COR-L47 (cell line): ENCODE data around the gene SPIRE1.
"Not testable (repeated sequence)": the region's sequence is repeated elsewhere in the genome, so short reads cannot be mapped to it uniquely, and the experiment has no call there.

ENCODE experiments used
- DNase-seq: peaks from one replicate; lab custom pipeline; 2025; lab: John Stamatoyannopoulos, UW

The SPIRE1 gene

DNA sequence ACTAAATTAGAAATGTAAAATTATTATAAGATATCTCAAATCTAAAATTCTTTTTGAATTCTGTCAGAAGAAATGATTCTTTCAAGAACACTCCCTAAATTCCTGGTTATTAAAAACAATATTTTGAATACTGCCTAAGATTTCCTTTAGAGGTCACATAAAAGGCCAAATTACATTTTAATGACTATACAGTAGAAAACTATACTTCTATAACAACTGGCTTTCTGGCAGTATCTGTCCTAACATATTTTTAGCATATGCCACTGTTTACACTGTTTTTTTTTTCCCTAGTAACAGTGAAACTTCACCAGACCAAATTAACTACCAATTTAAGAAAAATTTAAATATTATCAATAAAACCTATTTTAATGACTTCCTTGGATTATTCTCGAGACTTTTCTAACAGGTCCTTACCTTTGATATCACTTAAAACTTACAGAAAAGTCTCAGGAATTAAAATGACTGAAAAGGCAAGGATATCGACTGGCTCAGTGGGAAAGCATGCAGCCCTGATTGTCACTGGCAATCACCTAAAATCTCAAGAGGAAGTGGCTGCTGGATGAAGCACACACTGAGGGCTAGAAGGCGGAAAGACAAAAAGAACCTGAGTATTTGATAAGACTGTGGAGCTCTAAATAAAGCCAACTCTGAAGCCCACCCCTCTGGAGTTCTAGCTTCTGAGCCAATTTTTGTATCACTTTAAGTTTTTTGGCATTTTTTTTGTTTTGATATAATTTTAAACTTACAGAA is 59.6 kb downstream of the SPIRE1 start:
- no peak for DNase-seq

DNA sequence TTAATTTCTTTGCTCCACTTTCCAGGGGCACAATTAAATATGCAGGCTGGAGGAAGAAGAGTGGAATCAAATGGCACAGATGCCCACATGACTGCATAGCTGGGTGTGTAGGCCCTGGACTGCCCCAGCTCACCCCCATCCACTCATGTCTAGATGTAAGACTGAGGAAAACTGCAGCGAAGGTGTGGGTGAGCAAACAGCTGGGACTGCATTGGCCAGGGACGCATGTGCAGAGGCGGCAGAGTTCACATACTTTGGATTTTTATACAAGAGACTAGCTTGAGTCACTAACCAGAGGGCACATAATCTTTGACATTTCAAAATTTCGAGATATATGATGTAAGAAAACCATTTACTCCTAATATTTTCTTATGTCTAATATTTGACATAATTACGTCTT is 60.1 kb downstream of the SPIRE1 start:
- DNase-seq = no peak

- DNase-seq = no peak
Observed at GRCh38 chr18:12595571-12596255, 62.2 kb downstream of the SPIRE1 start.

GRCh38 chr18:12593866-12594265 is 64.0 kb downstream of the SPIRE1 start:
- DNase-seq = no peak

- DNase-seq = no peak
Observed at GRCh38 chr18:12592597-12593127, 65.2 kb downstream of the SPIRE1 start.

GRCh38 chr18:12589448-12589847 is 68.5 kb downstream of the SPIRE1 start:
- no peak for DNase-seq

DNA sequence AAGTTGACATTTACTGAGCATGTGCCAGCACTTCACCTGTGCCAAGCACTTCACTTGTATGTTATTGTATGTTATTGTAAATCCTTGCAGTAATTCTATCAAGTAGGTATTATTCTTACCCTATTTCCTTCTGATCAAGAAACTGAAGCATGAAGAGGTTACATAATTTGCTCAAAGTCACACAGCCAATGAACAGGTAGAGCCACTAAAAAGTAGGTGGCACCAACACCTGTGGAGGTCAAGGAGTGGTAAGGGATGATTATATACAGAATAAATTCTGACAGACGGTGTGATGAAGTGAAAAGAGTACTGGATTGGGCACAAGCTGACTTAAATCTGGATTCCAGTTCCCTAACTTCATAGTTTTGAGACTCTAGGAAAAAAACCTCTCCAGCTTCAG is 71.0 kb downstream of the SPIRE1 start:
- DNase-seq = no peak

DNA sequence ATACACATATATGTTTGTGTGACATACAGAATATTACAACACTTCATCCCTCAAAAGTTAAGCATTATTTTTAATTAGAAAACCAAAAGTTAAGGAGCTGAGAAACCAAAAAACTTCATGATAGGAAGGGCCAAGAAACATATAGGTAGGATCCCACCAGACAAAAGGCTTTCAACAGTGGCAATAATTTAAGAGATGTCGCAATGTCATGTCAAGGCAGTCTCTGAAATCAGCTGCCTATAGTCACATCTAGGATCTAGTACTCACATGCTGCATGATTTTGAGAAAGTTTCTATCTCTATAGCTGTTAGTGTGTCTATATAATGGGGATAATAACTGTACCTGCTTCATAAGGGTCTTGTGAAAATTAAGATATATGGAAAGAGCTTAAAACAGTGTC is 72.7 kb downstream of the SPIRE1 start:
- DNase-seq = no peak

DNA sequence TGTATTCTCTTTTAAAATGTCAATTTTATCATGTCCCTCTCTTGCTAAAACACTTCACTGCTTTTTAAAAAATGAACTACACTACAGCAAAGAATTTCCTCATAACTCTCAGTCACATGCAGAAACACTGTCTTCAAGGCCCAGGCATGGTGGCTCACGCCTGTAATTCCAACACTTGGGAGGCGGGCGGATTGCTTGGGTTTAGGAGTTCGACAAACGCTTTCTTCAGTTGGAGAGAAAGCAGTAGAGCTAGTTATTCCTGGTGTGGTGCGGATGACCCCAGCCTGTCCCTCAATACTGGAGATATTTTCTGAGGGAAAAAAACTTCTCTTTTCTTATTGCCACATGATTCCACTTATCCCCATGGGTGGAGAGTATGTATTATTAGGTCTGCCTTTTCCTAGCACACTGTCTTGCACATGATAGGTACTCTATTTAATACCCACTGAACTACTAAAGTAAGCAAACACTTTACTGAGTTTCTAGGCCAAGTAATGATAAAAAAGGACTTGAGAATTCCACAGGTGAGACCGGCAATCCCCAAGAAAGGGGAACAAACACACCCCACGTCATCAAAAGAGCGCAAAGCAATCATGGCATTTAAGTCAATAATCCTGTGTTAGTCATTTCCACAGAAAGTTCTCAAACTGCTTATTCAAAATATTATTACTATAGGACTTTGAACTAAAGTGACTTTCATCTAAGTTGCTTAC is 77.1 kb downstream of the SPIRE1 start:
- no peak for DNase-seq

DNA sequence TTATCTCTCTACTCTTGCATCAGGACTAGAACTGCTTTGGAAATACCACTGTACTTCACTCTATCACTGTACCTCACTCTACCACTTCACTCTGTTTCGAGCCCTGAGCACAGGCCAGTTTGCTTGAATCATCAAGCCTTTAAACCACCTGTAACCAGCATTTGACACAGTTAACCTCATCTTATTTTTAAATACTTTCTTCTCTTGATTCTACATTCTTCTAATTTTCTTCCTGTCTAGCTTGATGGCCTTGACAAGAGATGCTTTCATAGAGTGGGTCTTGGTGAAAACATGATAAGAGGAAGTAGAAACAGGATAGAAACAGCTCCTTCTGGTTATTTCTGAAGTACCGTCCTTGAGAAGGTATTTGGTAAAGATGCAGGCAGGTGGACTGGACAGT is 78.1 kb downstream of the SPIRE1 start:
- no peak for DNase-seq

DNA sequence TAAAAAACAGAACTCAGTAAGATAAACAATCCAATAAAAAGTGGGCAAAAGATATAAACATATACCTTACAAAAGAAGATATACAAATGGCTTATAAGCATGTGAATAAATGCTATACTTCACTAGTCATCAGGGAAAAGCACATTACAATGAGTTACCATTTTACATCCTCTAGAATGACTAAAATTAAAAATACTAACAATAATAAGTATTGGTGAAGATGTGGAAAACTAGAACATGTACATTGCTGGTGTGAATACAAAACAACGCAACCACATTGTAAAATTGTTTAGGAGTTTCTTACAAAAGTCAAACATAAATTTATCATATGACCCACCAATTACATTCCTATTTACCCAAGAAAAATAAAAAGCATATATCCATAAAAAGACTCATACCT is 80.1 kb downstream of the SPIRE1 start:
- no peak for DNase-seq

DNA sequence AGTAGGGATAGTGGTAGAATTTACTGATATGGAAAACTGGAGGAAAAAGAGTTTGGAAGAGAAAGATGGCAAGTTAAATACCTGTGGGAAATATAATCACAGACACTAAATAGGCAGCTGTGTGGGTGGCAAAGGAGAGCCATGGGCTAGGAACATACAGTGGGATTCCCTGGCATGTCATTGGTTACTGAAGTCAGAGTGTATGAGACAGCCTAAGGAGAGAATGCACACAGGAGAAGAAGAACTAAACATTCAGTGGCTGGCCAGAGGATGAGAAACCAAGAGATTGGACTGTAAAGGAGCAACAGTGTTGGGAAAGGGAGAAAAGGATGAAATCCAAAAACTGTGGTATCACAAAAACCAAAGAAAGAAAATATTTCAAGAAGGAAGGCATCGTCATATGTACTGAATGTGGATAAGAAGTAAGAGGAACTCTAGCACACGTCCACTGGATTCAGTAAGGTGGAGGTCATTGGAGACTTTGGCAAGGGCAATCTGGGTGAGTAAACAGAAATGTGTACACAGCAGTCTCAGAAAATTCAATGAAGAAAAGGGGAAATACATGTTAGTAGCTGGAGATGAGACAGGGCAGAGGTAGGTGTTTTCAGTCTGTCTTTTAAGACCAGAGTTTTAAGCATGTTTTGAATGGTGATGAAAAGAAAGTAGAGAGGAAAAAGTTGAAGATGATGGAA is 83.3 kb downstream of the SPIRE1 start:
- DNase-seq = no peak

- no peak for DNase-seq
Observed at GRCh38 chr18:12571630-12572029, 86.3 kb downstream of the SPIRE1 start.

DNA sequence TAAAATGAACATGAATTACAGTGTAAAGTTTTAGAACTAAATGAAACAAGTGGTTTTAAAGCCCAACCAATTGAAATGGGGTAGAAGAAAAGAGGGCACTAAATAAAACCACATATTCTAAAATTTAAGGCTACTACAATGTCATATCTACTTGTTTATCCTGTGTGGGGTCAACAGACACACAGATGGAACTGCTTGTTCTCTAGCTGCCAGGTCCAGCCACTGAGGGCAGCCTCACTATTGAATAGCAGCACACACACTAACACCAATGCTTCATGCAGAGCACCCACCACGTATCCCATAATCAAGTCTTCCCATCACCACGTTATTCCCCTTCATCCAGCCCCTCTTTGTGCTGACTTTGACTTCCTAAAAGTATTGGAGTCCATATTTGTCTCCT is 88.1 kb downstream of the SPIRE1 start:
- no peak for DNase-seq

GRCh38 chr18:12567849-12568248 is 90.1 kb downstream of the SPIRE1 start:
- no peak for DNase-seq

DNA sequence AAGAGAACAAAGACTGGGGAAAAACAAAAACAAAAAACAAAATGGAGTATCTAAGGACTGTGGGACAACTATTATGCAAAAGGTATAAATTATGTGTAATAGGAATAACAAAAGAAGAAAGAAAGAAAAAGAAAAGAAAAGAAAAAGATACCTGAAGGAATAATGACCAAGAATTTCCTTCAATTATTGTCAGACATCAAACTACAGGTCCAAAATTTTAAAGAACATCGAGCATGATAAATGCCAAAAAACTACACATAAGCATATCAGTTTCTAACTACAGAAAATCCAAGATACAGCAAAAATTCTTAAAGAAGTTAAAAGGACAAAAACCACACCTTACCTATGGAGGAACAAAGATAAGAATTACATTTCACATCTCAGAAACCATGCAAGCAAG is 93.0 kb downstream of the SPIRE1 start:
- no peak for DNase-seq

DNA sequence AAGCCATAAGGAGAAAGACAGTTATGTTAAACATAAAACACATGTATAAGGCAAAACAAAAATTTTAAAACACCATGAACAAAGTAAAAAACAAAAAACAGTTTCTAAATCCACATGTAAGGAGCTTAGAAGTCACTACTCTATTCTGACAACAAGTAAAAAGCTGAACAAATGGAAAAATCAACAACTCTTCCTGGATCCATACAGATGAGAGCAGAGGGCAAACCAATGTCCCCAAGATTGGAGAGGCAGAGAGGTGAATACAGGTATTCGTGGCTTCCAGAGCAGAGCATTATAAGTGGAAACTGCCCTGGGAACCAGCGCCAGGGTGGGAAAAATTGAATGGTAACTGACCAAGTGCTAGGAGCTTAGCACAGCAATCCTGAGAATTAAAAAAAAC is 93.5 kb downstream of the SPIRE1 start:
- DNase-seq = no peak

DNA sequence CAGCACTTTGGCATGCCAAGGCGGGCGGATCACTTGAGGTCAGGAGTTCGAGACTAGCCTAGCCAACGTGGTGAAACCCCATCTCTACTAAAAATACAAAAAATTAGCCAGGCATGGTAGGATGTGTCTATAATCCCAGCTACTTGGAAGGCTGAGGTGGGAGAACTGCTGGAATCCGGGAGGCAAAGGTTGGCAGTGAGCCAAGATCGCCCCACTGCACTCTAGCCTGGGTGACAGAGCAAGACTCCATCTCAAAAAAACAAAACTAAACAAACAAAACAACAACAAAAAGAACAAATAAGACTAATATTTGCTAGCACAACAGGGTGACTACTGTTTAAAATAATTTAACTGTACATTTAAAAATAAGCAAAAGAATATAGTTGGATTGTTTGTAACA is 97.3 kb downstream of the SPIRE1 start:
- DNase-seq = not testable (repeated sequence)

DNA sequence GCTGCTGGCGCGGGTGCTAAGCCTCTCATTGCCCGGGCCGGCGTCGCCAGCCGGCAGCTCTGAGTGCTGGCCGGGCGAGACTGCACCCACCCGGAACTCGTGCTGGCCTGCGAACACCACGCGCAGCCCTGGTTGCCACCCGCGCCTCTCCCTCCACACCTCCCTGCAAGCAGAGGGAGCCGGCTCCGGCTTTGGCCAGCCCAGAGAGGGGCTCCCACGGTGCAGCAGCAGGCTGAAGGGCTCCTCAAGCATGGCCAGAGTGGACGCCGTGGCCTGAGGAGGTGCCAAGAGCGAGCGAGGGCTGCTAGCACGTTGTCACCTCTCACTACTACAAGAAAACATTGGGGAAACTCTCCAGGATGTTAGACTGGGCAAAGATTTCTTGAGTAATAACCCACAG is 98.6 kb downstream of the SPIRE1 start:
- no peak for DNase-seq

DNA sequence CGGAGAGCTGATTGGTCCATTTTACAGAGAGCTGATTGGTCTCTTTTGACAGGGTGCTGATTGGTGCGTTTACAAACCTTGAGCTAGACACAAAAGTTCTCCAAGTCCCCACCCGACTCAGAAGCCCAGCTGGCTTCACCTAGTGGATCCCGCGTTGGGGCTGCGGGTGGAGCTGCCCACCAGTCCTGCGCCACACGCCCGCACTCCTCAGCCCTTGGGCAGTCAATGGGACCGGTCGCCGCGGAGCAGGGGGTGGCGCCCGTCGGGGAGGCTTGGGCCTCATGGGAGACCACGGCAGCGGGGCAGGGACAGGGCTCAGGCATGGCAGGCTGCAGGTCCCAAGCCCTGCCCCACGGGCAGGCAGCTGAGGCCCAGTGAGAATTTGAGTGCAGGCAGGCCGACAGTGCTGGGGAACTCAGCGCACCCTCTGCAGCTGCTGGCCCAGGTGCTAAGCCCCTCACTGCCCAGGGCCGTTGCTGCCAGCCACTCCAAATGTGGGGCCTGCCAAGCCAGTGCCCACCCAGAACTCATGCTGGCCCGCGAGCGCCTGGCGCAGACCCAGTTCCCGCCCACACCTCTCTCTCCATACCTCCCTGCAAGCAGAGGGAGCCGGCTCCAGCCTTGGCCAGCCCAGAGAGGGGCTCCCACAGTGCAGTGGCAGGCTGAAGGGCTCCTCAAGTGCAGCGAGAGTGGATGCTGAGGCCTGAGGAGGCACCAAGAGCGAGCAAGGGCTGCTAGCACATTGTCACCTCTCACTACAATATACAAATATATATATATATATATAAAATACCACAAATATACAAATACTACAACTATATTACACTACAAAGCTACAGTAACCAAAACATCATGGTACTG is 100.7 kb downstream of the SPIRE1 start:
- DNase-seq = no peak

GRCh38 chr18:12554796-12555388 is 103.0 kb downstream of the SPIRE1 start:
- no peak for DNase-seq
